Measurements from ENCODE around the gene AGTPBP1.

Gene AGTPBP1

DNA sequence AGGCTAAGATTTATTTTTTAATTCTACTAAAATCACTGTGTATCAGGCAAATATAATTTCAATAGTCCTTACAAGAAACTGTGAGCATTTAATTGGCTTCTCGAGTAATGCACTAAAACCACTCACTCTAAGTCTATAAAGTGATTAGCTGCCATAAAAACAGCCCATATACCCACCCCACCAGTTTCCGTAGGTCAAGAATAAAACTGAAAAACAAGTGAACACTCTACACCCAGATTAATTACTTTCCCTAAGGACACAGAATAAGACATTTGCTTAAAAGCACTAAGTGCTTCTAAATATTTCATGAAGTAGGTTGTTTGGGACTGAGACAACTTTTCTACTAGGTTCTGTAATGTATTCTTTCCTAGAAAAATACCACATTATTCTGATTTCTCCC, 194.2 kb downstream of the AGTPBP1 start:
- DNase-seq (ENCODE audit: low read depth in 2 of 2, low spot score in 1 of 2), result no peak

- DNase-seq (ENCODE audit: low read depth in 2 of 2, low spot score in 1 of 2), result no peak
Observed at GRCh38 chr9:85543196-85543595, 198.6 kb downstream of the AGTPBP1 start.

DNA sequence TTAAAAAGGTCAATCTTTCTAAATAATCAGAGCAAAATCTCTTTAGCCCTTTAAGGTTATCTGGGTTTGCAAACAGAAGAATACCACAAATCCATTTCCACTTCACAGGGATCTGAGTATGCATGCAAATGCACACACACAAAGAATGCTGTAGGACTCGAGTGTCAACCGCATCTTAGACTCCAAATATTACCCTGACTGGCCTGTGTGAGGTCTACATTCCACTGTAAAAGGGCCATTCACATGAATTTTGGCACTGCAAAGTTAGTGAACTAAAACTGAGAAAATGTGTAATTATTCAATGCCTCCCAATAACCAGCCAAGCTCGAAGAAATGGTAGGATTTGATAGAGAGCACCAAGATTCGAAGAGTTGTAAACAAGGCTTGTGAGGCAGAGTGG, 199.9 kb downstream of the AGTPBP1 start:
- no peak for DNase-seq (ENCODE audit: low read depth in 2 of 2, low spot score in 1 of 2)

GRCh38 chr9:85536514-85536913, 205.2 kb downstream of the AGTPBP1 start:
- no peak for DNase-seq (ENCODE audit: low read depth in 2 of 2, low spot score in 1 of 2)

GRCh38 chr9:85536076-85536475, 205.7 kb downstream of the AGTPBP1 start:
- no peak for DNase-seq (ENCODE audit: low read depth in 2 of 2, low spot score in 1 of 2)

GRCh38 chr9:85534340-85534739, 207.4 kb downstream of the AGTPBP1 start:
- no peak for DNase-seq (ENCODE audit: low read depth in 2 of 2, low spot score in 1 of 2)

DNA sequence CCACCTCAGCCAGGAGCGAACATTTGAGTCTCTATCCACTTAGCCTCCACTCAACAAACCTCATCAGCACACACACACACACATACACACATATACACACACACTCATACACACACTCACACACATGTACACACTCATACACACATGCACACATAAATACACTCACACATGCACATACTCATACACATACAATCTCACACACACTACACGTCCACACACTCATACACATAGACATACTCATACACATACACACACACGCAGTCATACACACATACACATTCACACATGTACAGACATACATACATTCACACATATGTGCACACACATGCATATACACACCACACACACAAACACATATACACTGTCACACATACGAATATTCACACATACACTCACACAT, 208.2 kb downstream of the AGTPBP1 start:
- no peak for DNase-seq (ENCODE audit: low read depth in 2 of 2, low spot score in 1 of 2)

DNA sequence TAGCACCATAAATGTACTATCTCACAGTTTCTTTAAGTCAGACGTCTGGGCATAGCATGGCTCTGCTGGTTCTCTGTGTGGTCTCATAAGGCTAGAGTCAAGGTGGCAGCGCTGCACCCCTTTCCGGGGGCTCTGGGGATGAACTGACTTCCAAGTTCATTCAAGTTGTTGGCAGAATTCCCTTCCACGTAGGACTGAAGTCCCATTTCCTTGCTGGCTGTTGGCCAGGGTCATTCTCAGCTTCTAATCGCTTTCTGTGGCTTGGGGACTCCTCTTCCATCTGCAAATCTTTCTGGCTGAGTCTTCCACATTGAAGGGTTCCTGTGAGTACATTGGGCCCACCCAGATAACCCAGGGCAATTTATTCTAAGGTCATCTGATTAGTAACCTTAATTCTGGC, 211.0 kb downstream of the AGTPBP1 start:
- no peak for DNase-seq (ENCODE audit: low read depth in 2 of 2, low spot score in 1 of 2)

DNA sequence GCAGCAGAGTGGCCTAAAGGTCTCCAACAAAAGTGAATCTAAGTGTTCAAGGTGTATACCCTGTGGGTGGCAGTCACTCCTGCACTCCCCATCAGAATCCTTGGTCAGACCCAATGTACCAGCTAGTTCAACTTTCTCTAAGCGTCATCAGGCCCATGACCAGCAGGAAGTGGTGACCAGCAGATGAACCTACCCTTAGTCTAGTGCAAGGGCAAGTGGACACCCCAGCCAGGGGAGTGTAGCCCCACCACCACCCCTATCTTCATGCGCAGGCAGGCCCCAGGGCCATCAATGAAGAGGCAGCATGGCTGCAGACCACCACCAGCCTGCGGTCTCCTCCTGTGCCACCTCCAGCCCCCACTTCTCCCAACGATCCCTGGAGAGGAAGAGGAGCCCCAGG, 213.1 kb downstream of the AGTPBP1 start:
- no peak for DNase-seq (ENCODE audit: low read depth in 2 of 2, low spot score in 1 of 2)

DNA sequence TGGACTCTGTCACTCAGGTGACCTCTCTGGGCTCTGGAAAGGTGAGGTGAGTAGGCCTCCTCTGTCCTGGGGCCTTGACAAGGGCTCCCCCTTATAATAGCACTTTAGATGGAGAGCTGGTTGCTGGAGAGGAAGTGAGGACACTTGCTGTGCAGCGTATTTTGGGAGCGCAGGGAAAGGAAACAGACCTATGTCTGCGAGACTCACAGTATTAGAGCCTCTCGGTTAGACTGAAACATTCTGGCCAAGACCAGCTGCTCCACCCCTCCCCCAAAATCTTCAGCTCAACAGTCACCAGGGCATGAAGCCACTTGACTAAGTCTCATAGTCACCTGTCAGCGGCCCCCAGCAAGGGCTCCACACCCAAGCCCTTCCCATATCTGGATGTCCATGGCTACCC, 213.6 kb downstream of the AGTPBP1 start:
- DNase-seq (ENCODE audit: low read depth in 2 of 2, low spot score in 1 of 2), result no peak

DNA sequence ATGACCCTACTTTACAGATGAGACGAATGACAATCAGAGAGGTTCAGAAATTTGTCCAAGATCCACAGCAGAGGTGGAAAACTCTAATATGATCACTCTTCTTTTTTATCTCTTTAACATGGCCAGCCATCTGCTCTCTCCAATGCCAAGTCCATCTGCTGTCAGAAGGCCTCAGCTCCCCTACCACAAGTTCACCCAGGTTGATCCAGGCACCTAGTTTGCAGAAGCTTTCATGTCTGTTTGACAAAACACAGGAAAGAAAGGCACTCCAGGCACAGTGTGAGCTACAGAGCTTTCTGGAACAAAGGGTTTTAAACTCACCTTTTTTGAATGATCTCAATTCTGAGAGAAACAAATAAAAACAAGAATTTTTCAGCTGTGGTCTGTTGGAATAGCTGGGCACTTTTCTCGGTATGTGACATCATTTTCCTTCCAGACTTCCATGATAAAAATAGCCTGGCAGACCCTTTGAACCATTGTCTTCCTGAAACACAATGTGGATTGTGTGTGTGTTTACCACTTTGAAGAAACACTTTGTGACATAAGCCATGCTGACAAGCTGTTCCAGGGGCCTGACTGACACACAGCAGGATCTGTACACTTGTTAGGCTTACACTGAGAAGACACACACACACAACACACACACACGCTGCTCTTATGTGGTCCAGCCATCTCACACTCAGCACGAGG, 214.3 kb downstream of the AGTPBP1 start:
- no peak for DNase-seq (ENCODE audit: low read depth in 2 of 2, low spot score in 1 of 2)

- DNase-seq (ENCODE audit: low read depth in 2 of 2, low spot score in 1 of 2), result no peak
Observed at GRCh38 chr9:85524531-85524930, 217.2 kb downstream of the AGTPBP1 start.

DNA sequence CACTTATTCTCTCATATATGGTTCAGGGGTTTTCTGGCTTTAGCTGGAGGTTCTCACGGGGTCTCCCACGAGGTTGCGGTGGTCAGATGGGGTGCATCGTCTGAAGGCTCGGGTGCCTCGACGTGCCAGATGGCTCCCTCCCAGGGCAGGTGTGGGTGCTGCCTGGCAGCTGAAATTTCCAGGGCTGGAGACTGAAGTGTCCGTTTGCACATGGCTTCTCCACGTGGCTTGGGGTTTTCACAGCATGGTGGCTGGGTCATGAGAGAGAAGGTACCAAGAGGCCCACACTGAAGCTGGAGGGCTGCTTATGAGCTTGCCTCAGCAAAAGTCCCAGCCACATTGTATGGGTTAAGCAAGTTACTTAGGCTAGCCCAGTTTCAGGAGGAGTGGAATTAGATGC, 218.6 kb downstream of the AGTPBP1 start:
- no peak for DNase-seq (ENCODE audit: low read depth in 2 of 2, low spot score in 1 of 2)

DNA sequence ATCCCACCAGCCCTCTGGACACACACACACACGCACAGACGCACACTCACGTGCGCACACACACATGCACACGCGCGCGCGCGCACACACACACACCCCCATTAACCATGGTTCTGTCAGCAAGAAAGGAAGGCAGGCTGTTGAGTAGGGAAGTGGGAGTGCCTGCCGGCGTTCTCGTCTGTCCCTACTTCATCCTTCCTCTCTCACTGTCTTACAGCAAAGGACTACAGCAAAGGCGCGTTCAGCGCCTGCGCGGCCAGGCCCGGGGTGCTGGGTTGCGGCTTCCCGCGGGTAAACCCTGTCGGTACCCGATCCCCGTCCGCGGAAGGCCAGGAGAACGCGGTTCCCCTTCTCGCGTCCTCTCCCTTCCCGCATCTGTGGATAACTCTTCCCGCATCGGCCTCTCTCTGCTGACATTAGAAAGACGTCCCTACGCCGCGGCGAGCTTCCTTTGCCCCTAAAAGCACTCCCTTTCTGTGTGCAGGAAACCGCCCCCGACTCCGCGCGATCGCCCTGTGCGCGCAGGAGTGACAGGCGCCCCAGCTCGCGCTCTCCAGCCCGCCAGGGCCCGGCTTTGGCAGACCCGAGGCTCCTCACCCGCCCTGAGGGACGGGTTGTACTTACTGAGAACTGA, 219.2 kb downstream of the AGTPBP1 start:
- DNase-seq (ENCODE audit: low read depth in 2 of 2, low spot score in 1 of 2), result no peak

DNA sequence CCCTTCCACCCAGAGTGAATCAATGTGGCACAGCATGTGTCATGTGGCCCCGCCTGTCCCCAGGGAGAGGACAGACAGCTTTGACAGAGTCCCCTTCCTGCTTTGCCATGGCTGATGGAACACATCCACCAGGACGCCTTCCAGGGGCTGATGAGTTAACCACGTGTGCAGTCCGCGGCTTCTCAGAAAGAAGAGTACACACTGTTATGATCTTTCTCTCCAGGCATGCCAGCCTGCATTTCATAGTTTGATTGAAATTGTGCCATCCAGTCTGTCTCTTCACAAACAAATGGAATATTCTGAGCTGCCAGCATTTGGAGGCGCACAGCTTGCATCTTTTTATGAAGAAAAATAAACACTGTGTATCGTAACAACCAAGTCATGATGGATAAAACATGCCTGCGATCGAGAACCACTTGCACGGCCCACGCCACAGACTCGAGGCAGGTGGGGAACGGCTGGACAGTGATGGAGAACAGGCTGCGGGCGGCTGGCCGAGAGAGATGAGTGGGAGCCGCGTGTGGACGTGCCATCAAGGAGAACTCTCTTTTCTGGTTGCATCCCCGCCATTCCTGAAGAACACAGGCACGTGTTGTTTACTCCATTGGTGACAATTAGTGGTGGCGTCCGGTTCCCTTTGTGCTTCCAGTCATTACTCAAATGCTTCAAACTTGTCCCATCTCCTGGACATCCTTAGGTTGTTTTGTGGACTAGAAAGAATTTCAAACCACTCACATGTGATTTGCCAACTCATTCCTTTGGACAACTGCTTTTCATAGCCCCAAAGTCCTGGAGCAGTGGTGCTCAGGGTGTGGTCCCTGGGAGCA, 220.2 kb downstream of the AGTPBP1 start:
- DNase-seq (ENCODE audit: low read depth in 2 of 2, low spot score in 1 of 2), result no peak

- DNase-seq (ENCODE audit: low read depth in 2 of 2, low spot score in 1 of 2), result no peak
Observed at GRCh38 chr9:85516976-85517637, 224.6 kb downstream of the AGTPBP1 start.

DNA sequence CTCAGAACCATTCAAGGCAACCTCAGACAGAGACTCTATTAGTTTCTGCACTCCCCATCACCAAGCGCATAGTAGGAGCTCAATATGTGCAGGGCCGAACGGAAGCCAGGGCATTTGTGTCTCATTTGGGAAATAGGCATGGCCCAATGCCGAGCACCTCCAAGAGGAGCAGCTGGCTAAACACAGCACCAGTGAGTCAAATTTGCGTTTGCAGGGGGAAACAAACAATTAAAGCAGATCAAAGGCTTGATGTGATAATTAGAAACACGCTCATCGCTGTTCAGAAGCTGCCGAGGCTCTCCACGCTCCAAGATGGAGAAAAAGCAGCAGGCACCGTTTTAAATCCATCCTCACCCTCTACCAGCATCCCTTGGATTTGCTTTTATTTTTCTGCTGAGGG, 225.3 kb downstream of the AGTPBP1 start:
- no peak for DNase-seq (ENCODE audit: low read depth in 2 of 2, low spot score in 1 of 2)

DNA sequence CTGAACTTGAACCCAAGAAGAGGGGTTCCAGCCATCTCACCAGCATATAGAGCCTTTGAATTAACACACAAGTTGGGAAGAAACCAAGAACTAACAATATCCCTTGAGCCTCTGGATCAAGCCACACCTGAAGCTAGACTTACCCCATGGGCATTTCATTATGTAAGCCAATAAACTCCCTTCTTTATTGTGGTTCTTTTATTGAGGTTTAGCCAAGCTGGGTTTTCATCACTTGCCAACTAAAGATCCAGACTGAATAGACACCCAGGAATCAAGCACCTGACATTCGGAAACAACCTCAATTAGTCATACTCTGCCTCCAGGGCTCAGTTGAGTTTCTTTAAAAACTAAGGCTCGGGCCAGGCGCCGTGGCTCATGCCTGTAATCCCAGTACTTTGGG, 226.7 kb downstream of the AGTPBP1 start:
- no peak for DNase-seq (ENCODE audit: low read depth in 2 of 2, low spot score in 1 of 2)

- no peak for DNase-seq (ENCODE audit: low read depth in 2 of 2, low spot score in 1 of 2)
Observed at GRCh38 chr9:85514256-85514655, 227.5 kb downstream of the AGTPBP1 start.

- DNase-seq (ENCODE audit: low read depth in 2 of 2, low spot score in 1 of 2), result no peak
Observed at GRCh38 chr9:85511746-85512145, 230.0 kb downstream of the AGTPBP1 start.

GRCh38 chr9:85510830-85511504, 230.8 kb downstream of the AGTPBP1 start:
- DNase-seq (ENCODE audit: low read depth in 2 of 2, low spot score in 1 of 2), result no peak
